HG02763 (cell line): ENCODE results near the gene CORO6.

Experiments used
- ATAC-seq: cut with Tn5 transposase; IDR thresholded peaks from one replicate; pipeline ENCODE4 v1.9.1; 2021; ENCODE audit warnings: mild to moderate bottlenecking, moderate library complexity; ENCODE audit not compliant: unreplicated experiment

CORO6 gene

GRCh38 chr17:29567304-29567553 is 55.5 kb downstream of the CORO6 start:
- ATAC-seq, result no peak

- ATAC-seq, result no peak
Measured at GRCh38 chr17:29566473-29567303, 56.0 kb downstream of the CORO6 start, which contains the start of gene ABHD15. TSS of gene ABHD15 (minus strand) at chr17:29567037. CDS start at chr17:29566966, 71 bp downstream.

- no peak for ATAC-seq
Measured at GRCh38 chr17:29565643-29566472, 56.9 kb downstream of the CORO6 start.
